ENCODE measurements around the gene ANKRD66.

DNA sequence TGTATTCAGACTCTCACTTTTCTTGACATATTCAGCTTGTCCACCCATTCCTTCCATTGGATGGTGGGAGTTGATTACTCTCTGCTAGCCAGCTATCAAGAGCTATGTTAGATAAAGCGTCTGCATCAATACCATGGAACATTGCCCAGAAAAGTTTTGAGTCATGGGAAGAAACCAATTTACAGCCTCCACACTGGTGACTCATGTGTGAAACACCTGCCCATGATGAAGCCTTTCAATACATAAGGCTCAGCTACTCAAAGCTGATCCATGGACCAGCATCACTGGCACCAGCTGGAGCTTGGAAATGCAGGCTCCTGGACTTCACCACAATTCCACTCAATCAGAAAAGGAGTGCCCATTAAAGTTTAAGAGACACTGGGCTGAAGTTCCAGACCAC is 27.6 kb upstream of the ANKRD66 start:
- TF ChIP-seq, protein P1, sequence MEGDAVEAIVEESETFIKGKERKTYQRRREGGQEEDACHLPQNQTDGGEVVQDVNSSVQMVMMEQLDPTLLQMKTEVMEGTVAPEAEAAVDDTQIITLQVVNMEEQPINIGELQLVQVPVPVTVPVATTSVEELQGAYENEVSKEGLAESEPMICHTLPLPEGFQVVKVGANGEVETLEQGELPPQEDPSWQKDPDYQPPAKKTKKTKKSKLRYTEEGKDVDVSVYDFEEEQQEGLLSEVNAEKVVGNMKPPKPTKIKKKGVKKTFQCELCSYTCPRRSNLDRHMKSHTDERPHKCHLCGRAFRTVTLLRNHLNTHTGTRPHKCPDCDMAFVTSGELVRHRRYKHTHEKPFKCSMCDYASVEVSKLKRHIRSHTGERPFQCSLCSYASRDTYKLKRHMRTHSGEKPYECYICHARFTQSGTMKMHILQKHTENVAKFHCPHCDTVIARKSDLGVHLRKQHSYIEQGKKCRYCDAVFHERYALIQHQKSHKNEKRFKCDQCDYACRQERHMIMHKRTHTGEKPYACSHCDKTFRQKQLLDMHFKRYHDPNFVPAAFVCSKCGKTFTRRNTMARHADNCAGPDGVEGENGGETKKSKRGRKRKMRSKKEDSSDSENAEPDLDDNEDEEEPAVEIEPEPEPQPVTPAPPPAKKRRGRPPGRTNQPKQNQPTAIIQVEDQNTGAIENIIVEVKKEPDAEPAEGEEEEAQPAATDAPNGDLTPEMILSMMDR (IDR thresholded peaks at IDR 0.05), result no peak
- TF ChIP-seq POLR2A (IDR thresholded peaks at IDR 0.05), result no peak
